22Rv1 (cell line): ENCODE measurements around the gene PDRG1.

Experiments
- H3K27ac ChIP-seq: fragments of 450-650 bp; 2 replicates; pipeline ENCODE4 v1.5.1; 2017
- CTCF ChIP-seq: fragments of 450-650 bp; IDR thresholded peaks from 2 replicates; pipeline ENCODE4 v1.5.1; 2017; ENCODE audit warnings: mild to moderate bottlenecking
- ZFX ChIP-seq: fragments of 450-650 bp; IDR thresholded peaks from 2 replicates; pipeline ENCODE4 v1.6.1; 2017; ENCODE audit warnings: antibody characterized with exemption, borderline replicate concordance

PDRG1 gene

DNA sequence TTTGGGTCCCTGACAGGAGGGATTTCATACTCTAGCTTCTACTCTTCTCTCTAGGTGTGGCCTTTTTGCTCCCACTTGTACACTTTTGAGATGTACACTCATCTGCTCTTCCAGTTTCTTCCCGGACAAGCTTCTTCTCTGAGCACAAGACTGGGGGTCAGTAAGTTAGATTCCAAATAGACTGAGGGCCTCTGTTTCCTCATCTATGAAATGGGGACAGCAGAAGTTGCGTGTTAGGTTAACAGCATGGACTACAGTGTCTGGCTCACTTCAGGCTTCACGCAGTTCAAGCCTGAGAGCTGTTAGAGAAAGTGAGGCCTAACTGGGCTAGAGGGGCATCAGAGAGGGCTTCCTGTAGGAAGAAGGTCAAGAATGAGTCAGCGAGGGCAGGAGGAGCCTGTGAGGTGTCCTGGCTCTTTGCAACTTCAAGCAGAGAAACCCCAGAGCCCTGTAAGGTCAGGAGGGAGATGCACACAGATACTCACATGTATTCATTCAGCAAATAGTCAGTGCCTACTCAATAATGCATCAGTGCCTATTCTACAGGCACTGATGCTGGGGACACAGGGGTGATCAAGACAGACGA lies 36.7 kb upstream of the PDRG1 start:
- no peak overlapping the region for H3K27ac ChIP-seq
- no peak for TF ChIP-seq CTCF
- TF ChIP-seq ZFX, result no peak

GRCh38 chr20:31987744-31988143 lies 35.9 kb upstream of the PDRG1 start:
- TF ChIP-seq CTCF, result no peak
- TF ChIP-seq ZFX, result no peak
- H3K27ac ChIP-seq, result no peak overlapping the region

GRCh38 chr20:31984981-31985471 lies 33.2 kb upstream of the PDRG1 start:
- no peak overlapping the region for H3K27ac ChIP-seq
- TF ChIP-seq CTCF (no peak), ZFX (no peak)

DNA sequence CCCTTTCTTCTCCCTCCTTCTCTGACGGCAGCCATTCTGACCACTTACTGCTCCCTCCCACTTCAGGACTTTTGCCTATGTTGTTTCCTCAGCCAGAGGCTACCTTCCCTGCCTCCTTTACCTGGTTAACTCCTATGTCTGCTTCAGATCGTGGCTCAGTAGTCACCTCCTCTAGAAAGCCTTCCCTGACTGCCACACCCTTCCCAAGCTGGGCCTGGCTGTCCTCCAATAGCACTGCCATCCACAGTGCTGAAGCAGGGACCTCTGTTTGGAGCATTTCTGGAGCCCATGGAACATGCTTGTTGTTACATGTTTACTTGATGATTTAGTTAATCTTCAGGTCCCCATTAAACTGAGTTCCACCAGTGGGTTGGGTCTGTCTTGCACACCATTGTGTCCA lies 29.9 kb upstream of the PDRG1 start:
- TF ChIP-seq CTCF, result no peak
- no peak for TF ChIP-seq ZFX
- no peak overlapping the region for H3K27ac ChIP-seq

GRCh38 chr20:31979713-31980426 lies 28.0 kb upstream of the PDRG1 start:
- TF ChIP-seq CTCF, result no peak
- no peak for TF ChIP-seq ZFX
- H3K27ac ChIP-seq, result no peak overlapping the region

DNA sequence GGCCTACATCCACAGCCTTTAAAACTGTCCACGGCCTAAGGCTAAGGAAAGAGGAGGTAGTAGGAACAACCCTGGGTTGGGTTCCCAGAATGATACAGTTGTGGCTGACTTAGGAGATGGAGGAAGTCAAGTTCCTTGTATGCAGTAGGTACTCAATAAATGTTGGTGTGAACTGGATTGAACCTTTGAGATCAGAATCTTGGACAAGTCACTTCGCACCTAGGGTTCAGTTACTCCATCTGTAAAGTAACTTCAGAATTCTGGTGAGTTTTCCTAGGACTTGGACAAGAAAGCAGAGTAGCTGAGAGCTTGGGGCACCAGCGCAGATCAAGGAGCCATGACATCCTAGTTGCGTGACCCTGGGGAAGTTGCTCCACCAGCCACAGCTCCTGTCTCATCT lies 25.2 kb upstream of the PDRG1 start:
- H3K27ac ChIP-seq, result no peak overlapping the region
- no peak for TF ChIP-seq CTCF

DNA sequence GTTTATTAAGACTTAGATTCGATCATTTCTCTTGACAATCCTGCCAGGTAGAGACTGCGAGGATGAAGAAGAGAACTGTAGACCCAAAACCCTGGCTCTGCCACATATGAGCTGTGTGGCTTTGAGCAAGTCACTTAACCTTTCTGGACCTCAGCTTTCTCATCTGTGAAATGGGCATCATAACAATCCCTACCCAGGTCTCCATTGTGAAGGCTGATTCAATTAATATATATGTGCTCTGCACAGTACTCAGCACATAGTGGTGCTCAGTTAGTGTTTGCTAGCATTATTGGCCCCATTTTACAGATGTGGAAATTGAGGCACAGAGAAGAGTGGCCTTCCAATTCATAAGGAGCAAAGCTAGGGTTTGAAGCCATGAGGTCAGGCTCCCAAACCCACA lies 24.0 kb upstream of the PDRG1 start:
- no peak for TF ChIP-seq CTCF
- no peak for TF ChIP-seq ZFX
- no peak overlapping the region for H3K27ac ChIP-seq
